Central memory CD8-positive, alpha-beta T cell (primary cell): Measurements from ENCODE around the gene EEF1A2.

Experiments used
- ATAC-seq: fragments of 150-1000 bp; cut with Tn5 transposase; replicated peaks from 2 replicates; pipeline ENCODE4 v1.10.0; 2022; ENCODE audit warnings: mild to moderate bottlenecking, moderate FRiP score, moderate number of reproducible peaks; ENCODE audit not compliant: poor library complexity, severe bottlenecking; ENCODE audit errors: extremely low read depth
- DNase-seq, 2 donors: peaks; one replicate each; pipeline ENCODE4 v3.0.0; 2021; ENCODE audit warnings: low spot score in 2 of 2
- H3K27ac Mint-ChIP-seq: one replicate; pipeline ENCODE4 v1.8.0; 2022; ENCODE audit warnings: low read depth, mild to moderate bottlenecking, moderate library complexity, mixed read lengths
- H3K27me3 Mint-ChIP-seq: one replicate; pipeline ENCODE4 v1.8.0; 2022; ENCODE audit warnings: mixed read lengths
- H3K36me3 Mint-ChIP-seq: one replicate; pipeline ENCODE4 v1.8.0; 2022; ENCODE audit warnings: mild to moderate bottlenecking, moderate library complexity, mixed read lengths; ENCODE audit not compliant: insufficient read depth
- H3K4me1 Mint-ChIP-seq: one replicate; pipeline ENCODE4 v1.8.0; 2022; ENCODE audit warnings: mixed read lengths
- H3K4me3 Mint-ChIP-seq: one replicate; pipeline ENCODE4 v1.8.0; 2022; ENCODE audit warnings: mild to moderate bottlenecking, moderate library complexity, mixed read lengths
- H3K9me3 Mint-ChIP-seq: one replicate; pipeline ENCODE4 v1.8.0; 2022; ENCODE audit warnings: mixed read lengths

EEF1A2 gene

DNA sequence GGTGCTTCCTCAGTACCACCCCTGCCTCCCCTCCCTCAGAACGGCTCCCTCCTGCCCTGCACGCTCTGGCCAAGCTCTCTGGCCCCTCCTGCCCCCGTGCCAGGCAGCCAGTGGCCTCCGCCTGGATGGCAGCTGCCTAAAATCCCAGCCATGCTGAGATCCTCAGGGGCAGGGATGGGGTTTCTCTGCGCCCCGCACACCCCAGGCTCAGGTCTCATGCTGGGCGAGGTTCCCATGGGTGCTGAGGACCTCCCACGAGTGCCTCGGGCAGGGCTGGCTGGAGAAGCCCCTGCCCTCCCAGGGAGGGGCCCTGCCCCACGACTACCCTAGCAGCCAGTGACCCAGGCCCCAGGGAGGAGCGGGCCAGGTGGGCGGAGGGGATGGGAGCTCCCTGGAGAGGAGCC, 35.5 kb upstream of the EEF1A2 start:
- DNase-seq (no peak), ATAC-seq (no peak)
- Mint-ChIP-seq H3K36me3 (peaks cover 6% of the 10 kb centered on the region), H3K4me1 (no peaks in the 10 kb centered on the region), H3K27me3 (no peaks in the 10 kb centered on the region), H3K27ac (no peak overlapping the region), H3K9me3 (no peaks in the 10 kb centered on the region), H3K4me3 (no peak overlapping the region)

GRCh38 chr20:63533871-63534393, 35.0 kb upstream of the EEF1A2 start:
- ATAC-seq (no peak), DNase-seq (no peak)
- H3K4me3 Mint-ChIP-seq = no peak overlapping the region
- H3K9me3 Mint-ChIP-seq = no peaks in the 10 kb centered on the region
- H3K27me3 Mint-ChIP-seq = no peaks in the 10 kb centered on the region
- peaks cover 2% of the 10 kb centered on the region for H3K4me1 Mint-ChIP-seq
- H3K36me3 Mint-ChIP-seq = peaks cover 7% of the 10 kb centered on the region
- no peak overlapping the region for H3K27ac Mint-ChIP-seq

DNA sequence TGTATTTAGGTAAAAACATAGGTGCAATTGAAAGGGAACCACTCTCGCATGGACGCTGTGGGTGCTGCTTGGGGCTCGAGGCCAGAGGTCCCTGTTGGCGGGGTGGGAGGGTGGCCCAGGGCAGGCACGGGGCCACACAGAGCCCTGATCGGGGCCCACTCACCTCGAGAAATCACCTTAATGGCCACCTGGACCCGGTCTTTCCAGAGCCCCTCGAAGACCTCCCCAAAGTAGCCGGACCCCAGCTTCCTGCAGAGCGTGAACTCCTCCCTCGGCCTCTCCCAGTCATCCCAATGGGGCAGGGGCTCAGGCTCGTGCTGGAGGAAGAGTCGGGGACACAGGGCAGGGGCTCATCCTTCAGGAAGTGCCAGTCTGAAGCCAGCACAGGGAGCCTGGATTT, 34.5 kb upstream of the EEF1A2 start:
- Mint-ChIP-seq H3K36me3 (peaks cover 9% of the 10 kb centered on the region), H3K9me3 (no peaks in the 10 kb centered on the region), H3K27ac (peak overlapping the region; percentile 50), H3K4me1 (peaks cover 6% of the 10 kb centered on the region), H3K4me3 (no peak overlapping the region), H3K27me3 (no peaks in the 10 kb centered on the region)
- DNase-seq (no peak), ATAC-seq (no peak)

- DNase-seq (no peak), ATAC-seq (no peak)
- Mint-ChIP-seq H3K27ac (peak overlapping the region; percentile 50), H3K27me3 (no peaks in the 10 kb centered on the region), H3K9me3 (no peaks in the 10 kb centered on the region), H3K4me1 (peaks cover 6% of the 10 kb centered on the region), H3K4me3 (no peak overlapping the region), H3K36me3 (peaks cover 9% of the 10 kb centered on the region)
These were observed 33.6 kb upstream of the EEF1A2 start for GRCh38 chr20:63532449-63532971.

GRCh38 chr20:63531686-63532448, 33.0 kb upstream of the EEF1A2 start:
- Mint-ChIP-seq H3K4me1 (peaks cover 6% of the 10 kb centered on the region), H3K4me3 (no peak overlapping the region), H3K9me3 (no peaks in the 10 kb centered on the region), H3K27me3 (no peaks in the 10 kb centered on the region), H3K36me3 (peaks cover 9% of the 10 kb centered on the region), H3K27ac (no peak overlapping the region)
- no peak for ATAC-seq
- no peak for DNase-seq

DNA sequence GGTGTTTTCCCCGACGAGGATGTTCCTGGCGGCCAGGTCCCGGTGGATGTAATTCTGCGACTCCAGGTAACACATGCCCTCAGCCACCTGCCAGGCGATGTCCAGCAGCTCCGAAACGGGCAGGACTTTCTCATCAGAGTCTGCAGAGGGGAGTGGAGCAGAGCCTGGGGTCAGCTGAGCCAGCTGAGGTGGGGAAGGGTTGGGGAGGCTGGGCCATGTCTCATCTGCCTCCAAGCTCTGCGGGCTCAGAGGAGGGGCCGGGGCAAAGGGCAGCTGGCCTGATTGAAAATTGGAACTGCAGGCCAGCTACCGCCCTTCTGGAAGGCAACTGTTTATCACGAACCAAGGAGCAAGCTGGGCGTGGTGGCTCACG, 31.9 kb upstream of the EEF1A2 start:
- DNase-seq (no peak), ATAC-seq (no peak)
- H3K4me3 Mint-ChIP-seq = no peak overlapping the region
- peaks cover 6% of the 10 kb centered on the region for H3K36me3 Mint-ChIP-seq
- no peak overlapping the region for H3K27ac Mint-ChIP-seq
- H3K27me3 Mint-ChIP-seq = no peaks in the 10 kb centered on the region
- H3K4me1 Mint-ChIP-seq = peaks cover 6% of the 10 kb centered on the region
- no peaks in the 10 kb centered on the region for H3K9me3 Mint-ChIP-seq

DNA sequence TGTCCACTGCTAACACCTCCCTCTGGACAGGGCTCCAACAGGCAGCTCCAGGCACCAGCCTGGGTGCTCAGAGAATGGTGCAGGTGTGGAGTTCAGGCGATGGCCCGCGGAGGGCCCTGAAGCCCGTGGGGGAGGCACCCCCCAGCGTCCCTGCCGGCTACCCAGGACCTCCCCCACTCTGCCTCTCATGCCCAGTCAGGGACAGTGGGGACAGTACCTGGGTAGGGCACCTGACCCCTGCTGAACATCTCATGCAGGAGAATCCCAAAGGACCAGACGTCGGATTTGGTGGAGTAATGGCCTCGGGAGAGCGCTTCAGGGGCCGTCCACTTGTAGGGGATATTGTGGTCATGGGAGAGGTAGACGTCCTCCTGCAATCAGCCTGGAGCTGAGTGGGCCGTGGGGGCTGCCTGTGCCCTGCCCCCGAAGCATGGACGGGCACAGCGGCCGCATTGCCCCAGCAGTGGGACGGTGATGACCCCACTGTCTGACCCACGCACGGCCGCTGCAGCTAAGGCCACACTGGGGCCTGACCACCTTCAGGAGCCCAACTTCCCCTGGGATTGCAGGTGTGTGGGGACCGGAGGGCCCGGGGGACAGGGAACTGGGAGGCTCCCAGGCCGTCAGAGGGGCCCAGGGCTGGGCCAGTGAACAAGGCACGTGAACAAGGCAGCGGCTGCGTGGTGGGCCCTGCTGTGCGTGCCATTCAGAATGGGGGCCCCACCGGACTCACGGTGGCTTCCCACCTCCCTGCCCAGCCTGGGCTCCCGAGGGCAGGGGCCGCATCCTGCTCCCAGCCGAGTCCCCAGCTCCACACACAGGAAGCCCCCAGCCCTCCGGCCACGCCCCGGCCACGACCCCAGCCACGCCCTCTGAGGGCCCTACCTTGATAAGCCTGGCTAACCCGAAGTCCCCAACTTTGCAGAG, 31.2 kb upstream of the EEF1A2 start:
- Mint-ChIP-seq H3K36me3 (peaks cover 6% of the 10 kb centered on the region), H3K4me3 (no peak overlapping the region), H3K27me3 (no peaks in the 10 kb centered on the region), H3K27ac (no peak overlapping the region), H3K9me3 (no peaks in the 10 kb centered on the region), H3K4me1 (peaks cover 6% of the 10 kb centered on the region)
- DNase-seq (no peak), ATAC-seq (no peak)

- H3K9me3 Mint-ChIP-seq = no peaks in the 10 kb centered on the region
- DNase-seq (no peak), ATAC-seq (no peak)
- H3K27ac Mint-ChIP-seq = no peak overlapping the region
- H3K4me1 Mint-ChIP-seq = peaks cover 6% of the 10 kb centered on the region
- no peaks in the 10 kb centered on the region for H3K27me3 Mint-ChIP-seq
- no peak overlapping the region for H3K4me3 Mint-ChIP-seq
- H3K36me3 Mint-ChIP-seq = peaks cover 12% of the 10 kb centered on the region
These were observed 30.4 kb upstream of the EEF1A2 start for GRCh38 chr20:63529180-63529860.

DNA sequence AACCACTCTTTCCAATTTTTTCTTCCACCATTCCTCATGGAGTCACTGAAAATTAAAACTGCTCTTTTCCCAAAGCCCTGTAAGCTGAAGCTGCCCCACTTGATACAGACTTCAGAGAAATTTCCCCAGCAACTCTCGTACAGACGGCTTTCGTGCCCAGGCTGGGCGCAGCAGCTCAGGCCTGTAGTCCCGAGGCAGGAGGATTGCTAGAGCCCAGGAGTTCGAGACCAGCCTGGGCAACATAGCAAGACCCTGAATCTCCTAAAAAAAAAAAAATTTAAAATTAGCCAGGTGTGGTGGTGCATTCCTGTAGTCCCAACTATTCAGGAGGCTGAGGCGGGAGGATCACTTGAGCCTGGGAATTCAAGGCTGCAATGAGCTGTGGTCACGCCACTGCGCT, 28.3 kb upstream of the EEF1A2 start:
- H3K9me3 Mint-ChIP-seq = no peaks in the 10 kb centered on the region
- DNase-seq (no peak), ATAC-seq (no peak)
- no peak overlapping the region for H3K27ac Mint-ChIP-seq
- peaks cover 28% of the 10 kb centered on the region for H3K36me3 Mint-ChIP-seq
- H3K27me3 Mint-ChIP-seq = no peaks in the 10 kb centered on the region
- peaks cover 18% of the 10 kb centered on the region for H3K4me1 Mint-ChIP-seq
- H3K4me3 Mint-ChIP-seq = no peak overlapping the region

DNA sequence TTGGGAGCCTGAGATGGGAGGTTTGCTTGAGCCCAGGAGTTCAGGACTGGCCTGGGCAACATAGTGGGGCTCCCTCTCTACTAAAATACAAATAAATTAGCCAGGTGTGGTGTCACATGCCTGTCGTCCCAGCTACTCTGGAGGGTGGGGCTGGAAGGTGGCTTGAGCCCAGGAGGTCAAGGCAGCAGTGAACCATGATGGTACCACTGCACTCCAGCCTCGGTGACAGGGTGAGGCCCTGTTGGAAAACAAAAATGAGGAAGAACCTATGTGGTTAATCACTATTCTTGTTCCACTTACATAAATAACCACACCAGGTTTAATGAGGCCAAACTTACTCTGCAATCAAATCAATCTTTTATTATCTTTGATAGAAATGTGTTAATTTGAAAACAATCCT, 27.1 kb upstream of the EEF1A2 start:
- H3K9me3 Mint-ChIP-seq = no peaks in the 10 kb centered on the region
- H3K4me3 Mint-ChIP-seq = no peak overlapping the region
- DNase-seq (no peak), ATAC-seq (no peak)
- H3K27me3 Mint-ChIP-seq = no peaks in the 10 kb centered on the region
- no peak overlapping the region for H3K27ac Mint-ChIP-seq
- H3K4me1 Mint-ChIP-seq = peaks cover 19% of the 10 kb centered on the region
- H3K36me3 Mint-ChIP-seq = peaks cover 32% of the 10 kb centered on the region

DNA sequence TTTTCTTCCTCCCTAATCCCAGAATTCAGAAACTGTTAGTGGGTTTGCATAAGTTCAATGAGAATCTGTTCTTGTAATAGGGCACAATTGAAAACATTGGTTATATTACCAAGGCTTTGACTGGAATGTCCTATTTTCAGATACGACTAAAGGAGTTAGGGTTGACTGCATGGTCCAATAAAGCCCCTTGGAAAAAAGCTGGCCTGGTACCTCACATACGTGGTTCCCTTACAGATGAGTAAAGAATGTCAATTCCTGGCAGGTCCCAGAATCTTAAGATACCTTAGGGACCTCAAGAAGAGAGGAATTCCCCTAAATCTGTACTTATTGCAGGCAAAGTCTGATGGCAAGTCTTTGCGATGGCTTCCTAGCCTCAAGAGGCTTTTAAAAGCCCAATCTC, 26.3 kb upstream of the EEF1A2 start:
- no peak for DNase-seq
- no peaks in the 10 kb centered on the region for H3K27me3 Mint-ChIP-seq
- peaks cover 35% of the 10 kb centered on the region for H3K36me3 Mint-ChIP-seq
- no peak for ATAC-seq
- H3K4me1 Mint-ChIP-seq = peaks cover 19% of the 10 kb centered on the region
- H3K9me3 Mint-ChIP-seq = no peaks in the 10 kb centered on the region
- no peak overlapping the region for H3K27ac Mint-ChIP-seq
- peak overlapping the region; percentile 3 for H3K4me3 Mint-ChIP-seq

DNA sequence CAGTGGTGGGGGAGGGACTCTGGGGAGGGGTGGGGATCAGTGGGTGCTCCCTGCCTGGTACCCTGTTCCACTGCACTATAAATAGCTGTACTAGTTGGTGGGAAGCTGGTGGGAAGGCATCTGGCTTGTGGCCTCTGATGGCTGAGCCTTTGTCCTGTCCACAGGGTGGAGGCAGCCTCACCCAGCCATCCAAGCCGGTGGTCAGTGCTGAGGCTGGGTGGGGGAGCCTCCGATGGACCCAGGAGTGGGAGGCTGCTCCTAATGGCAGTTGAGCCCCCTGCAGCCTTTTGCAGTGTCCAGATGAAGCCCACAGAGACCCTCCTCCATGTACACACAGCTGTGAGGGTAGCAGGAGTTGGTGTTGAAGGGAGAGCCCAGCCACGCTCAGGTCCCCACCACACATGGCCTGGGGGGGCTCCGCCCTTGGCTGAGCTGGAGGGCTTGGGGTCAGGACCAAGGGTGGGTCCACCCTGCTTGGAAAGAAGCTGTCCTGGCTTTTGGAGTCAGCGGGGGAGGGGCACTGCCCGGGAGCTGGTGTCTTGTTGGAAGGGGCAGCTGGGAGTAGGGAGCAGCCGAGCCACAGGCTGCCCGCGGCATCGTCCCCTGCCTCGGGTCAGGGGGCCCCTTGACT, 24.2 kb upstream of the EEF1A2 start:
- Mint-ChIP-seq H3K27ac (peak overlapping the region; percentile 78), H3K4me1 (peaks cover 14% of the 10 kb centered on the region), H3K4me3 (peak overlapping the region; percentile 81), H3K36me3 (peaks cover 33% of the 10 kb centered on the region), H3K27me3 (no peaks in the 10 kb centered on the region), H3K9me3 (no peaks in the 10 kb centered on the region)
- DNase-seq (no peak), ATAC-seq (no peak)
